GM23248 (cell line): Measurements from ENCODE around the gene ST7.

Experiments
- EZH2 ChIP-seq: fragments of 200-600 bp; sonication (generic); IDR thresholded peaks from 2 replicates; pipeline ENCODE4 v1.6.1; 2018; ENCODE audit warnings: antibody characterized with exemption, mild to moderate bottlenecking; ENCODE audit not compliant: insufficient read depth, poor library complexity, severe bottlenecking
- EZH2phosphoT487 ChIP-seq: fragments of 200-600 bp; sonication (generic); IDR thresholded peaks from 2 replicates; pipeline ENCODE4 v1.6.1; 2018; ENCODE audit warnings: antibody characterized with exemption, moderate library complexity, mild to moderate bottlenecking, low read depth; ENCODE audit not compliant: insufficient read depth

DNA sequence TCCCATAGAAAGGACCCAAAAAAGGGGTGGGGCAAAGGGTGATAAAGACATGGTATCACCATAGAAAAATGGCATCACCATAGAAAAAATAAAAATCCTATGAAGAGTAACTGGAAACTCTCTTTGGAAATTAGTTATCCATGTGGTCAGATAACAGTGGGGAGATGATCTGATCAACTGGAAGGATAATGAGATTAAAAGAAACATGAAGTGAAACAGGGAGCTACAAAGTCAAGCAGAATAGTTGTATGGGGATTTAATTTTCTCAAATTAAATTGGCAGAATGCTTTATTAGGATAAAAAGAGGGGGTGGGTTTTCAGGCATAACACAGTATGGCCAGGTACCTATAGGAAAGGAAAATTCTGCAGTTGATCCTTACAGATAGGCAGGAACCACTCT lies 258.3 kb downstream of the ST7 start:
- TF ChIP-seq EZH2 = no peak
- no peak for TF ChIP-seq EZH2phosphoT487
